HG03571 (cell line): ENCODE results near the gene DSG3.
A peak's percentile ranks its signal among the peaks of the same experiment; 100 is the strongest.
"Not testable (repeated sequence)": the region's sequence is repeated elsewhere in the genome, so short reads cannot be mapped to it uniquely, and the experiment has no call there.

Source experiments
- ATAC-seq: cut with Tn5 transposase; IDR thresholded peaks from one replicate; pipeline ENCODE4 v1.9.1; 2021; ENCODE audit not compliant: unreplicated experiment

Gene DSG3

DNA sequence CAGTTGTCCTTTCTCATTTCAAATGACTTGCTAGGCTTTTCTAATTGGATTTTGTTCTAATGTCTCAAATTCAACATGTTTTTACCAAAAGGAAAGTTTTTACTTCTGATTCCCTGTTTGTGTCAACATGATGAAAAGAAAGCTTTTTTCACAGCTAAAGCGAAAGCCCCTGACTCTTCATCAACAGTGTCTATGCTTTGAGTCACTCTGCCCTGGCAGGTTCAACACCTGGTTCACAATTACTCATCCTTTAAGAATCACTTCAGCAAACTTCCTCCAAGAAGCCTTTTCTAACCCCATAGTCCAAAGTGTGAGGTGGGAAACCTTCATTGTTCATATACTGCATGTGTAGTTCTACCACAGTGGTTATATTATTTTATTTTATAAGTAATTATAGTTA is 42.8 kb downstream of the DSG3 start:
- no peak for ATAC-seq

DNA sequence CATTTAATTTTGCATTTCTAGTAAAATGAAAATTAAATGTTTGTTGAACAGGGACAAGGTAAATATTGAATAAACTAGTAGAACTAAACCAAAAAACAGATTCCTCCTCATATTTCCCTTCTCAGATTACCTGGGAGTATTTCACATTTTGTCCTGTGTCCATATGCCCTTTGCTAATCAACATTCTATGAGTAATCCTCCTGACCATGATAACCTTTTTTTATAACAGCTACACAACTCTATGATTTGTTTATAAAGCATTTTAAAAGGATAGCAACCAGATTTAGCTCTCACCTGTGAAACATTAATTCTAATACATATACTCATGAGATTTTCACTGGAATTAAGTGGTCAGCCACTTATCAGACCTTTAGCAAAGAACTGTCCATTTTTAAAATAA is 43.3 kb downstream of the DSG3 start:
- no peak for ATAC-seq

GRCh38 chr18:31491586-31491985 is 44.0 kb downstream of the DSG3 start:
- ATAC-seq = no peak

GRCh38 chr18:31492671-31493070 is 45.1 kb downstream of the DSG3 start:
- ATAC-seq = no peak

DNA sequence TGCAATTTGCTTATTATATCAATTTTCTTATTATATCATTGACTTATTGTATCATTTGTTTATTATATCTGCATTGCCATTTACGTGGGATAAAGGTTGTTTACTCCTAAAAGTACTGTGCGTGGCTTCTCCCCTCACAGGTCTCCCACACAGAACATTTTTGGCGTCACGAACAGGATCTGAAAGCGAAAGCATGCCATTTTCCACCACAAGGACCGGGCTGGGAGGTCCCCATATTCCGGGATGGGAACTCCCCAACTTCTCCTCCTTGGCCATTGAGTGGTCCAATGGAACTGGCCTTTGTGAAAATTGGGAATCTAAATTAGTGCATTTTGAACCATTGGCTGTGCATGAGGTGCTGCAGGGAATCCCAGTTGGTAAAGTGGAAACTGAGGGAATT is 45.6 kb downstream of the DSG3 start:
- ATAC-seq = no peak

- ATAC-seq = no peak
These were observed 46.4 kb downstream of the DSG3 start for GRCh38 chr18:31493941-31494340.

DNA sequence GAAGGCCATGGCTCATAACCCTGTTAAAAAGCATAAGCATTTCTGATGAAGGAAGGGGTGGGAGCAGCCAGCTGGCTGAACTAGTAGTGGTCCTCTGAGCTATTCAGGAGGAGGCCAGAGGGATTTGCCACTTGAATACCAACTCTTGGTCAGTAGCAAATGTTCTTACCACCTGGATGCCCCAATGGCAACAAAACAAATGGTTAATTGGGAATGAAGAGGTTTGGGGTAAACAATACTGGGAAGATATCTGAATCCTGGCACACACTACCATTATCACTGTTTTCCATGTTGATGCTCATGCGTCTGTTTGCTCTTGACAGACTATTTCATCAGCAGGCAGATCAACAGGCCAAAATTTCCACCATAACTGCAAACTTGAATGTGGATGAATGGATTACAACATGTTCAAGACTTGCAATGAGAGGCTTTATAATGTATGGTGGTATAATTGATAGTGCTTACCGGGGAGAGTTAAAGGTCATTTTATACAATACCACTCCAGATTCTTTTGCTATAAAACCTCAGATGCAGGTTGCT is 47.2 kb downstream of the DSG3 start:
- not testable (repeated sequence) for ATAC-seq

DNA sequence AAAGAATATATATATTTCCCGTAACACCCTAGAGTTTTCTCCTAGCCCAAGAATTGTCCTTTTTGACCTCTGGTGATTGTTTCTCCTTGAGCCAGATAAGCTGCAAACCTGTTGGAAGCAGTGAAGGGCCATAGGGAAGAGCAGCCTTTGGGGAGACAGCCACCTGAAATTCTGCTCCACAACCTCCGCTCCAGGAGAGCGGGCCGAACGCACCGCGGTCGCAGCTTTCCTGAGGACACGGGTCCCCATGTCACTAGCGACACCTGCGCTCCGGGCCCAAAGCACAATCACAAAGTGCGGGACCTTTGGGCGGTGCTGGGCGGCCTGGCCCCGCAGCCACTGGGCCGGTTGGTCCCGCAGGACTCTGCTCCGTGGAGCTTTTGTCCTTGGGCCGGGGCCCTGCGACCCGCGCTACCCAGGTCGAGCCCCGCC is 49.9 kb downstream of the DSG3 start:
- no peak for ATAC-seq

GRCh38 chr18:31497836-31498573 is 50.5 kb downstream of the DSG3 start, which contains the start of gene DSG2:
DSG2 (plus strand) TSS chr18:31498177; CDS start chr18:31498252, 75 bp downstream.
- no peak for ATAC-seq

DNA sequence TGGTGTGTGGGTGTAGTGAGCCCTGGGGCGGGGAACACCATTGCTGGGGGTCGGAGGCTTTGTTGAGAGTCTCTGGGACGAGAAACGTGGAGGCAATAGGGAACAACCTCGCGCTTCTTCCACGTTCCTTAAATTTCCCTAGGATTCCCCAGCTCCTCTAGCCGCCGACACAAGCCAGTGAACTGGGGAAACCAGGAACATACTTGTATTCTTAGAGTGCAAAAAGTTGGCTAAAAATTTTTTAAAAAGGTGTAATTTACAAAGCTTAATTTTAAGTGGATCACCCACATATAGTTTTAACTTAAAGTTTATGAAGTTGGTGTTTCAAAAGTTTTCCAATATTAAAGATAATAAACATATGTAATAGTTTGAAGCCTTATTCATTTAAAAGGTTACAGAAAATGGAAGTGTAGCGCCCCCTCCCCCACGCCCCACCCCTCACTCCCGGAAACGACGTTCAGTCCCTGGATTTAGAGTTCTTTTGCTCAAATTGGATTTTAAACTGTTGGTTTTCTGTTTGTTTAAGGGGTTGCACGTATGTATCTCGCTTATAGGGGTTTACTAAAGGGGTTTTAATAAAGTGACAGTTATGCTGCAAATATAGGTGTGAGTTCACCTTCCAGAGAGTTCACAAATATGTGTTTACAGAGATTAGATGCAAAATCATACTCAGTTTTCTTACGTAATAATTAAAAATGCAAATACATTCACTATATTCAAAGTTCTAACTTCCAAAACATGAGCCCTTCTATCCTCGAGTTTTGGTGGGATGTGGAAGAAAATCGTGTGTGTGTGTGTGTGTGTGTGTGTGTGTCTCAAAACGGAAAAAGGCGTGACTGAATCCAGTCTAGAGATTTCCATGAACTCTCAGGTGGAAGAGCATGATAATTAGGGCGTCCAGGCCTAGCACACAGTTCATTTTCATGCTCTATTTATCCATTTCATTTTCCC is 51.3 kb downstream of the DSG3 start:
- ATAC-seq = no peak

GRCh38 chr18:31500051-31500688 is 52.6 kb downstream of the DSG3 start:
- ATAC-seq = peak; percentile 86

- ATAC-seq = no peak
These were observed 55.5 kb downstream of the DSG3 start for GRCh38 chr18:31503011-31503410.

DNA sequence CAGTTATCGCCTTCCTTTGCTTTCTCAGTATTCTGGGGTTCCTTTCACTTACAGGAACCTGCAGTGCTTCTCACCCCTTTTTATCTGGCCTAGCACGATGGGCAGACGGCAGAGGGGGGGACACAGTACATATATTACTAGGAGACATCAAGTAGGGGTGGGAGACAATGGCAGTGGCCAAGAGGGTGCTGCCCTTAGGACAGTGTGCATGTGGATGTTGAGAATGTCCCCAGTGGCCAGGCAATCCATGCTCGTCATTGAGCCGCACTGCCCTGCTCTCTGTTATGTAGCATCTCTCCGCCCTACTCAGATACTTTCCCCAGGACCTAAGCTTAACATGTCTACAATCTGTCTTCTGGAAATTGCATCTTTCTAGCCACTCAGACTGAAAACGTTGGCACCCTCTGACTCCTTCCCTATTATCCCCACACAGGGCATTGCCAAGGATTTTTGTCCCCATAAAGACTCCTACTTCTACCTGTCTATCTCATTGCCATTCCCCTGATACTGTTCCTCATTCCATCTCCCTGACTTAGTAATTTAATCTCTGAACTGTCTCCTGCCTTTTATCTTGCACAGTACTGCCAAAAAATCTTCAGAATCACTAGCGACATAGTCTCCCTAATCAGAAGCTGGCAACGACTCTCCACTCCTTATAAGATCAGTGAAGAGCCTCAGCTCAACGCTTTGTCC is 57.1 kb downstream of the DSG3 start:
- no peak for ATAC-seq

GRCh38 chr18:31505156-31505555 is 57.6 kb downstream of the DSG3 start:
- no peak for ATAC-seq

DNA sequence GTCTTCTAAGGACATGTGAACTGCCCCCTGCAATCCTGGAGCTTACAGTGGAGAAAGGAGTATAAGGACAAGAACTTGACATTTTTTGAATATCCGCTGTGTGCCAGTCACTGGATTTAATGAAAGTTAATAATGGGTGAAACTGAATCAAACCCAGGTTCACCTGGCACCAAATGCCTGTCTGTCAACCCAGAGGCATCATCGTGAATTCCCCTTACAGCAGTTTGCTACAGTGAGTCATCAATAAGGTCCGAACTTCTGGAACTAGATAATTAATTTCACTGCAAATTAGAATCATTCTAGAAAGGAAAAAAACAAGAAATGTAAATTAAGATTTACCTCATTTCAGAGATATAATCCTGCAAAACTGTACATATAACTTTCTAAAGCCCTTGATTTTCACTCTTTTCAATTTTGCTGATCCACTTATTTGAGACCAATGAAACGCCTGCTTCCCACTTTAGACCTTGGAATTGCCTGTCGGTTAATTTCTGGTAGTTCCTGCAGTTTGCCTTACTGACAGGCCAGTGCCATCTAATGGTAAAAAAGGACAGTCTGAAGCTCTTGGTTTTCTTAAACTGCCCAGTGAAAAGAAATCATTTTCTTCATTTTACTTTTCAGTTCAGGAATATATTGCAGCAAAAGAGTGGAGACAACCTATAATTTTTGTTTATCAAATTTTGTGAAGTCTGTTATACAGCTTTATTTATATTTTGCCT is 58.6 kb downstream of the DSG3 start:
- no peak for ATAC-seq

GRCh38 chr18:31507124-31507523 is 59.6 kb downstream of the DSG3 start:
- not testable (repeated sequence) for ATAC-seq

GRCh38 chr18:31508781-31509180 is 61.2 kb downstream of the DSG3 start:
- ATAC-seq = no peak

DNA sequence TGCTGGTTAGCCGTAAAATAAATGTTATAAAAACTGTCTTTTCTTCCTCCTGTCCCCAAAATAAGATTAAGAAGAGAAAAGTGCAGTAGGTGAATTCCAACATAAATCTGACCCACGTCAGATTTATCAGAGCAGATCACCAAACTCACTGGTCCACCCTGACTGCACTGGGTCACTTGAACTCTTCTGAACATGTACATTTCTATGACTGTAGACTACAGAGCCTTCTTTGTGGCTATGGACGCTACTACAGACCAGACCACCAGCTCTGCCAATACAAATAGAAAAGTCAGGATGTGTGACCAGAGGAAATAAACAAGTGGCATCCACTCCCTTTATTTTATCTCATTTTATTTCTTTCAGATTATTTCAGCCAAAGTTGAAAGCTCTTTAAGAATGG is 62.0 kb downstream of the DSG3 start:
- ATAC-seq = no peak

DNA sequence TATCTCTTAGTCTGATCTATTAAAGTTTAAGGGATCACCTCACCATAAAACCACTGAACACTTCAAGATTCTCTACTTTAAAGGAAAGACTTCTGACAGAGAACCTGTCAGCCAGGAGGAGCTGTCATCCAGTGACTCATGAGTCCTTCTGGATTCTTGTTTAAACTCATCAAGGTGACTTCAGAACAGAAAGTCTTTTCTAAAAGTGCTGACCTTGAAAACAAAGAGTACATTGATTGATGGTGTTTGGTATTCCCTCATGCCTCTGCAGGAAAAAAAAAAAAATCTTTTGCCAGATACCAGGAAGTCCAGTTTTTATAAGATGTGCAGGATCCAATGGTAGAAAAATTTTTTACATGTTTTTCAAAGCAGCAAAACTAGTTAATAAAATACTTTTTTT is 62.8 kb downstream of the DSG3 start:
- no peak for ATAC-seq

DNA sequence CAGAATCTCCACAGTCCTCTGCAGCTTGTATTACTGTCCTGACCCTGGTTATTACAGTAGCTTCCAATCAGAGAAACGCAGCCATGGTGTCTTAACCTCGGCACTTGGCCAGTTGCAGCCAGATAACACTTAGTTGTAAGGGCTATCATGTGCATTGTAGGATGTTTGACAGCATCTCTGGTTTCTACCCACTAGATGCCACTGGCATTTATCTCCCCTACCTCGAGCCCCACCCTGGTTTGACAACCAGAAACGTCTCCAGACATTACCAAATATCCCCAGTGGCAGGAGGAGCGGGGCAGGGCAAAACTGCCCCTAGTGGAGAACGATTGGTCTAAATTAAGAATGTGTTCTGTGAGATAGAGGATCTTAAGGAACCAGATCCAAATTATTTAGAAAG is 63.6 kb downstream of the DSG3 start:
- no peak for ATAC-seq
